GM12875 (cell line): Measurements from ENCODE around the gene BTBD9.

ENCODE experiments used
- H3K4me3 ChIP-seq: one replicate; pipeline ENCODE4 v1.5.1; 2011; ENCODE audit warnings: low read depth, low read length, control low read depth
- CTCF ChIP-seq: IDR thresholded peaks from 2 replicates; pipeline ENCODE4 v1.5.1; 2011; ENCODE audit warnings: low read depth, mild to moderate bottlenecking, control low read depth, inconsistent platforms, low read length, moderate library complexity, borderline replicate concordance; ENCODE audit not compliant: insufficient read depth

Gene BTBD9

GRCh38 chr6:38480036-38480435 lies 159.7 kb downstream of the BTBD9 start:
- no peak for TF ChIP-seq CTCF
- H3K4me3 ChIP-seq, result no peak overlapping the region

GRCh38 chr6:38479331-38479730 lies 160.4 kb downstream of the BTBD9 start:
- no peak for TF ChIP-seq CTCF
- H3K4me3 ChIP-seq, result no peak overlapping the region

- no peak for TF ChIP-seq CTCF
- no peak overlapping the region for H3K4me3 ChIP-seq
Measured at GRCh38 chr6:38477680-38478260, 162.0 kb downstream of the BTBD9 start.

GRCh38 chr6:38476888-38477287 lies 162.8 kb downstream of the BTBD9 start:
- no peak for TF ChIP-seq CTCF
- H3K4me3 ChIP-seq, result no peak overlapping the region

- no peak overlapping the region for H3K4me3 ChIP-seq
- TF ChIP-seq CTCF, result no peak
Measured at GRCh38 chr6:38476141-38476540, 163.6 kb downstream of the BTBD9 start.

- TF ChIP-seq CTCF, result no peak
- no peak overlapping the region for H3K4me3 ChIP-seq
Measured at GRCh38 chr6:38470548-38470947, 169.2 kb downstream of the BTBD9 start.

- no peak overlapping the region for H3K4me3 ChIP-seq
- TF ChIP-seq CTCF, result no peak
Measured at GRCh38 chr6:38467566-38467965, 172.2 kb downstream of the BTBD9 start.
